ENCODE measurements around the gene PAPPA2. TPM values are rescaled to one million over a fixed set of nuclear protein-coding genes. Genes with fewer than 3 reads are reported as not detected.

Gene PAPPA2
- total and polyA plus RNA-seq, 10 of the 15 experiments (the other 5 are each of a cell fraction or from before 2014, with no cell fraction given) = under 0.01 to 0.06 (median 0.03) TPM; not detected in 7

- RAD21 ChIA-PET (ENCODE audit: unreplicated experiment) = no interaction called here
- H4K20me1 ChIP-seq (ENCODE audit: control insufficient read depth, insufficient read depth) = no peaks in the 10 kb centered on the region
- in situ Hi-C loops (cut with MboI) = loop anchor here (10.0 kb wide), 1 partner anchor 514 kb away; no protein-coding TSS in a partner anchor
- intact Hi-C loops (cut with micrococcal nuclease; ENCODE audit: unreplicated experiment) = no loop called here
- H3K36me3 ChIP-seq (ENCODE audit: control insufficient read depth in 2 of 2, insufficient read depth in 2 of 2, low read length in 1 of 2) = no peaks in the 10 kb centered on the region
- H3K4me2 ChIP-seq (ENCODE audit: control insufficient read depth, insufficient read depth) = no peak overlapping the region
- H3K27me3 ChIP-seq (replicated peaks in 1 of 2; ENCODE audit: control insufficient read depth in 2 of 2, insufficient read depth in 2 of 2, low read length in 1 of 2) = peaks cover 3 to 4% of the 10 kb centered on the region in 2 experiments; a peak in 2 of 4 replicates
- FAIRE-seq = no peak
- SMC1A ChIA-PET (ENCODE audit: uncharacterized antibody, unreplicated experiment) = no interaction called here
- no peak for DNase-seq (ENCODE audit: low read depth, low spot score)
- no peaks in the 10 kb centered on the region for H3K9me3 ChIP-seq (replicated peaks; ENCODE audit: control insufficient read depth, insufficient read depth, low read length)
- BruUV-seq (replicated peaks) = no TSS peak
- H3K4me3 ChIP-seq = no peak overlapping the region
- no peak overlapping the region for H3K27ac ChIP-seq (ENCODE audit: control insufficient read depth, insufficient read depth)
- no peaks in the 10 kb centered on the region for H3K79me2 ChIP-seq (ENCODE audit: control insufficient read depth, insufficient read depth, low read length)
- no peak overlapping the region for H3K9ac ChIP-seq (ENCODE audit: control insufficient read depth, insufficient read depth, low read length)
- POLR2A ChIA-PET = no interaction called here
- no peak overlapping the region for H2AFZ ChIP-seq (ENCODE audit: control insufficient read depth, low read depth, low read length)
- no peak for ATAC-seq
- WGBS (ENCODE audit: insufficient coverage, insufficient replicate concordance, low lambda C conversion rate, missing lambda C conversion rate) = 2% methylated on average over 3 of the region's 3 CpGs
- H3K4me1 ChIP-seq (ENCODE audit: control insufficient read depth, insufficient read depth, low read length) = no peaks in the 10 kb centered on the region
- CTCF ChIA-PET = no interaction called here
- TF ChIP-seq HDGF (IDR thresholded peaks at IDR 0.05) = no peak
- no peak for TF ChIP-seq SP1 (IDR thresholded peaks at IDR 0.05; ENCODE audit: low read depth, low read length)
- no peak for TF ChIP-seq ZNF274 (IDR thresholded peaks at IDR 0.05; ENCODE audit: insufficient read depth, insufficient read length)
- no peak for TF ChIP-seq ZNF592 (IDR thresholded peaks at IDR 0.05)
- TF ChIP-seq ZNF24 (IDR thresholded peaks at IDR 0.05) = no peak
- no peak for TF ChIP-seq BHLHE40 (IDR thresholded peaks at IDR 0.05; ENCODE audit: borderline replicate concordance in 1 of 2, low read depth in 2 of 2, low read length in 1 of 2)
- no peak for TF ChIP-seq SKIL (IDR thresholded peaks at IDR 0.05; ENCODE audit: low read depth, poor library complexity, severe bottlenecking)
- no peak for TF ChIP-seq ZNF384 (IDR thresholded peaks at IDR 0.05; ENCODE audit: borderline replicate concordance, low read depth, low read length)
- no peak for TF ChIP-seq BRCA1 (IDR thresholded peaks at IDR 0.05; ENCODE audit: low read depth, low read length)
- no peak for TF ChIP-seq IKZF2 (IDR thresholded peaks at IDR 0.05)
- TF ChIP-seq CREM (IDR thresholded peaks at IDR 0.05; ENCODE audit: low read depth) = no peak
- TF ChIP-seq, protein P1, sequence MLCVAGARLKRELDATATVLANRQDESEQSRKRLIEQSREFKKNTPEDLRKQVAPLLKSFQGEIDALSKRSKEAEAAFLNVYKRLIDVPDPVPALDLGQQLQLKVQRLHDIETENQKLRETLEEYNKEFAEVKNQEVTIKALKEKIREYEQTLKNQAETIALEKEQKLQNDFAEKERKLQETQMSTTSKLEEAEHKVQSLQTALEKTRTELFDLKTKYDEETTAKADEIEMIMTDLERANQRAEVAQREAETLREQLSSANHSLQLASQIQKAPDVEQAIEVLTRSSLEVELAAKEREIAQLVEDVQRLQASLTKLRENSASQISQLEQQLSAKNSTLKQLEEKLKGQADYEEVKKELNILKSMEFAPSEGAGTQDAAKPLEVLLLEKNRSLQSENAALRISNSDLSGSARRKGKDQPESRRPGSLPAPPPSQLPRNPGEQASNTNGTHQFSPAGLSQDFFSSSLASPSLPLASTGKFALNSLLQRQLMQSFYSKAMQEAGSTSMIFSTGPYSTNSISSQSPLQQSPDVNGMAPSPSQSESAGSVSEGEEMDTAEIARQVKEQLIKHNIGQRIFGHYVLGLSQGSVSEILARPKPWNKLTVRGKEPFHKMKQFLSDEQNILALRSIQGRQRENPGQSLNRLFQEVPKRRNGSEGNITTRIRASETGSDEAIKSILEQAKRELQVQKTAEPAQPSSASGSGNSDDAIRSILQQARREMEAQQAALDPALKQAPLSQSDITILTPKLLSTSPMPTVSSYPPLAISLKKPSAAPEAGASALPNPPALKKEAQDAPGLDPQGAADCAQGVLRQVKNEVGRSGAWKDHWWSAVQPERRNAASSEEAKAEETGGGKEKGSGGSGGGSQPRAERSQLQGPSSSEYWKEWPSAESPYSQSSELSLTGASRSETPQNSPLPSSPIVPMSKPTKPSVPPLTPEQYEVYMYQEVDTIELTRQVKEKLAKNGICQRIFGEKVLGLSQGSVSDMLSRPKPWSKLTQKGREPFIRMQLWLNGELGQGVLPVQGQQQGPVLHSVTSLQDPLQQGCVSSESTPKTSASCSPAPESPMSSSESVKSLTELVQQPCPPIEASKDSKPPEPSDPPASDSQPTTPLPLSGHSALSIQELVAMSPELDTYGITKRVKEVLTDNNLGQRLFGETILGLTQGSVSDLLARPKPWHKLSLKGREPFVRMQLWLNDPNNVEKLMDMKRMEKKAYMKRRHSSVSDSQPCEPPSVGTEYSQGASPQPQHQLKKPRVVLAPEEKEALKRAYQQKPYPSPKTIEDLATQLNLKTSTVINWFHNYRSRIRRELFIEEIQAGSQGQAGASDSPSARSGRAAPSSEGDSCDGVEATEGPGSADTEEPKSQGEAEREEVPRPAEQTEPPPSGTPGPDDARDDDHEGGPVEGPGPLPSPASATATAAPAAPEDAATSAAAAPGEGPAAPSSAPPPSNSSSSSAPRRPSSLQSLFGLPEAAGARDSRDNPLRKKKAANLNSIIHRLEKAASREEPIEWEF (IDR thresholded peaks at IDR 0.05; ENCODE audit: insufficient replicate concordance, low read depth, low read length) = no peak
- no peak for TF ChIP-seq KLF5 (IDR thresholded peaks at IDR 0.05; ENCODE audit: partially characterized antibody)
These were observed 425.6 kb downstream of the PAPPA2 start for GRCh38 chr1:176888471-176889032.
